CD8-positive, alpha-beta memory T cell (primary cell): ENCODE measurements around the gene AGAP1. TPM values are rescaled to one million over a fixed set of nuclear protein-coding genes. Genes with fewer than 3 reads are reported as not detected.

Experiments used
- CTCF ChIA-PET: fragments of 350-600 bp; sonication (Branson Sonifier 250); formaldehyde crosslinking; loops from one replicate; lab custom pipeline; 2021; ENCODE audit warnings: antibody characterized with exemption; lab: Charles Lee
- POLR2A ChIA-PET: fragments of 350-600 bp; sonication (Branson Sonifier 250); formaldehyde crosslinking; loops from one replicate; lab custom pipeline; 2021; ENCODE audit warnings: antibody characterized with exemption; lab: Charles Lee
- DNase-seq, 5 donors: peaks; one replicate each; pipeline versions ENCODE4 v3.0.0 to v3.0.0-alpha.2; 2020 to 2022; ENCODE audit warnings: mixed read lengths in 1 of 5
- H3K27ac ChIP-seq: one replicate; pipeline ENCODE4 v1.7.0; 2013; ENCODE audit warnings: low read depth, mild to moderate bottlenecking, low read length, moderate library complexity
- H3K27me3 ChIP-seq: 2 replicates; pipeline ENCODE4 v1.7.0; 2013; ENCODE audit warnings: low read length, mild to moderate bottlenecking; ENCODE audit not compliant: insufficient read depth, poor library complexity, severe bottlenecking
- H3K36me3 ChIP-seq: 2 replicates; pipeline ENCODE4 v1.7.0; 2013; ENCODE audit warnings: mild to moderate bottlenecking, low read length, moderate library complexity; ENCODE audit not compliant: insufficient read depth
- H3K4me1 ChIP-seq: 2 replicates; pipeline ENCODE4 v1.7.0; 2013; ENCODE audit warnings: mild to moderate bottlenecking, low read length, moderate library complexity; ENCODE audit not compliant: insufficient read depth
- H3K4me3 ChIP-seq: 2 replicates; pipeline ENCODE4 v1.7.0; 2013; ENCODE audit warnings: mild to moderate bottlenecking, low read length
- H3K9me3 ChIP-seq: 2 replicates; pipeline ENCODE4 v1.7.0; 2013; ENCODE audit warnings: mild to moderate bottlenecking, low read length
- H3K27ac Mint-ChIP-seq, 8 donors: one replicate each; pipeline ENCODE4 v1.8.0; 2020 to 2021; ENCODE audit warnings: mixed read lengths in 8 of 8, mild to moderate bottlenecking in 6 of 8, inconsistent platforms in 3 of 8, moderate library complexity in 3 of 8
- H3K27me3 Mint-ChIP-seq, 2 donors: one replicate each; pipeline ENCODE4 v1.8.0; 2020 to 2021; ENCODE audit warnings: mixed read lengths in 2 of 2, mild to moderate bottlenecking in 1 of 2, moderate library complexity in 1 of 2
- H3K36me3 Mint-ChIP-seq, 3 donors: one replicate each; pipeline ENCODE4 v1.8.0; 2020 to 2021; ENCODE audit warnings: mixed read lengths in 3 of 3, inconsistent platforms in 1 of 3, mild to moderate bottlenecking in 1 of 3
- H3K4me1 Mint-ChIP-seq, 3 donors: one replicate each; pipeline ENCODE4 v1.8.0; 2020 to 2021; ENCODE audit warnings: mixed read lengths in 3 of 3, inconsistent platforms in 1 of 3, mild to moderate bottlenecking in 1 of 3
- H3K4me3 Mint-ChIP-seq, 7 donors: one replicate each; pipeline ENCODE4 v1.8.0; 2020 to 2021; ENCODE audit warnings: mixed read lengths in 7 of 7, mild to moderate bottlenecking in 6 of 7, moderate library complexity in 4 of 7, inconsistent platforms in 2 of 7
- H3K9me3 Mint-ChIP-seq, 5 donors: one replicate each; pipeline ENCODE4 v1.8.0; 2020 to 2022; ENCODE audit warnings: mixed read lengths in 5 of 5, mild to moderate bottlenecking in 3 of 5, moderate library complexity in 2 of 5, inconsistent platforms in 1 of 5
- polyA plus RNA-seq: library from polyadenylated mRNA; unstranded; fragments of 300-500 nt; fragmentation: Illumina TruSeq; gene quantifications from one replicate; pipeline ENCODE4 v1.2.3, GENCODE V29; 2021
- total RNA-seq, 2 experiments: library from RNA; stranded (reverse); gene quantifications; one replicate each; pipeline ENCODE4 v1.2.3, GENCODE V29; 2021

The AGAP1 gene
- total and polyA plus RNA-seq, 3 experiments from 2014 or later = 1.2 to 3.3 (median 2.7) TPM

- CTCF ChIA-PET = no interaction called here
- Histone ChIP-seq H3K27ac (no peak overlapping the region), H3K9me3 (no peaks in the 10 kb centered on the region), H3K4me1 (no peaks in the 10 kb centered on the region), H3K27me3 (no peaks in the 10 kb centered on the region), H3K4me3 (no peak overlapping the region), H3K36me3 (no peaks in the 10 kb centered on the region)
- no peak overlapping the region for H3K27ac Mint-ChIP-seq
- no peak overlapping the region for H3K4me3 Mint-ChIP-seq
- no peaks in the 10 kb centered on the region for H3K4me1 Mint-ChIP-seq
- H3K36me3 Mint-ChIP-seq = peaks cover 3 to 24% (median 21%) of the 10 kb centered on the region in 3 donors
- POLR2A ChIA-PET = no interaction called here
- peaks cover 0 to 3% of the 10 kb centered on the region in 2 donors for H3K27me3 Mint-ChIP-seq
- no peak for DNase-seq
- H3K9me3 Mint-ChIP-seq = peaks cover 0 to 5% (median 3%) of the 10 kb centered on the region in 5 donors
These were observed 443.7 kb downstream of the AGAP1 start for GRCh38 chr2:235937526-235937925.

GRCh38 chr2:235937936-235938335 is 444.1 kb downstream of the AGAP1 start:
- H3K9me3 Mint-ChIP-seq = peaks cover 0 to 5% (median 3%) of the 10 kb centered on the region in 5 donors
- no peaks in the 10 kb centered on the region for H3K9me3 ChIP-seq

GRCh38 chr2:235938611-235939010 is 444.8 kb downstream of the AGAP1 start:
- Histone ChIP-seq H3K9me3 (no peaks in the 10 kb centered on the region), H3K27me3 (no peaks in the 10 kb centered on the region), H3K27ac (no peak overlapping the region), H3K4me1 (no peaks in the 10 kb centered on the region), H3K4me3 (no peak overlapping the region), H3K36me3 (no peaks in the 10 kb centered on the region)
- POLR2A ChIA-PET = no interaction called here
- Mint-ChIP-seq H3K36me3 (peaks cover 3 to 20% (median 18%) of the 10 kb centered on the region in 3 donors), H3K9me3 (peaks cover 0 to 5% (median 3%) of the 10 kb centered on the region in 5 donors), H3K27me3 (peaks cover 0 to 3% of the 10 kb centered on the region in 2 donors), H3K4me1 (no peaks in the 10 kb centered on the region), H3K4me3 (no peak overlapping the region), H3K27ac (no peak overlapping the region)
- no peak for DNase-seq
- CTCF ChIA-PET = no interaction called here

More at GRCh38 chr2:235937936-235938335, 444.1 kb downstream of the AGAP1 start:
- Histone ChIP-seq H3K4me1 (no peaks in the 10 kb centered on the region), H3K4me3 (no peak overlapping the region), H3K27me3 (no peaks in the 10 kb centered on the region), H3K27ac (no peak overlapping the region), H3K36me3 (no peaks in the 10 kb centered on the region)
- POLR2A ChIA-PET = no interaction called here
- Mint-ChIP-seq H3K27ac (no peak overlapping the region), H3K36me3 (peaks cover 3 to 22% (median 20%) of the 10 kb centered on the region in 3 donors), H3K4me1 (no peaks in the 10 kb centered on the region), H3K4me3 (no peak overlapping the region), H3K27me3 (peaks cover 0 to 3% of the 10 kb centered on the region in 2 donors)
- CTCF ChIA-PET = no interaction called here
- DNase-seq = no peak

GRCh38 chr2:235939471-235939870 is 445.6 kb downstream of the AGAP1 start:
- H3K27me3 ChIP-seq = no peaks in the 10 kb centered on the region
- no peaks in the 10 kb centered on the region for H3K4me1 ChIP-seq
- Mint-ChIP-seq H3K9me3 (peaks cover 0 to 5% (median 3%) of the 10 kb centered on the region in 5 donors), H3K4me1 (no peaks in the 10 kb centered on the region), H3K36me3 (peaks cover 3 to 20% (median 18%) of the 10 kb centered on the region in 3 donors), H3K27ac (no peak overlapping the region), H3K27me3 (peaks cover 0 to 3% of the 10 kb centered on the region in 2 donors), H3K4me3 (no peak overlapping the region)
- no peak overlapping the region for H3K4me3 ChIP-seq
- CTCF ChIA-PET = no interaction called here
- H3K9me3 ChIP-seq = no peaks in the 10 kb centered on the region
- no peaks in the 10 kb centered on the region for H3K36me3 ChIP-seq
- H3K27ac ChIP-seq = no peak overlapping the region
- POLR2A ChIA-PET = no interaction called here
- no peak for DNase-seq

- H3K27me3 Mint-ChIP-seq = peaks cover 0 to 3% of the 10 kb centered on the region in 2 donors
These were observed 446.5 kb downstream of the AGAP1 start for GRCh38 chr2:235940330-235940729.

GRCh38 chr2:235944591-235944990 is 450.7 kb downstream of the AGAP1 start:
- Histone ChIP-seq H3K27me3 (no peaks in the 10 kb centered on the region), H3K4me1 (no peaks in the 10 kb centered on the region), H3K36me3 (no peaks in the 10 kb centered on the region), H3K27ac (no peak overlapping the region), H3K9me3 (no peaks in the 10 kb centered on the region), H3K4me3 (no peak overlapping the region)
- CTCF ChIA-PET = interaction anchor here (1.2 kb wide), 1 partner anchor 10 kb away, joined by 3 read pairs; no protein-coding TSS in a partner anchor
- H3K9me3 Mint-ChIP-seq = no peaks in the 10 kb centered on the region
- no peak overlapping the region for H3K4me3 Mint-ChIP-seq
- H3K27ac Mint-ChIP-seq = no peak overlapping the region
- peaks cover 0 to 2% (median 0%) of the 10 kb centered on the region in 3 donors for H3K4me1 Mint-ChIP-seq
- H3K36me3 Mint-ChIP-seq = peaks cover 0 to 8% (median 6%) of the 10 kb centered on the region in 3 donors
- POLR2A ChIA-PET = no interaction called here
- H3K27me3 Mint-ChIP-seq = peaks cover 0 to 14% of the 10 kb centered on the region in 2 donors
- no peak for DNase-seq

More at GRCh38 chr2:235940330-235940729, 446.5 kb downstream of the AGAP1 start:
- Histone ChIP-seq H3K4me1 (no peaks in the 10 kb centered on the region), H3K4me3 (no peak overlapping the region), H3K36me3 (no peaks in the 10 kb centered on the region), H3K27me3 (no peaks in the 10 kb centered on the region), H3K9me3 (no peaks in the 10 kb centered on the region), H3K27ac (no peak overlapping the region)
- DNase-seq = no peak
- Mint-ChIP-seq H3K4me1 (no peaks in the 10 kb centered on the region), H3K9me3 (peaks cover 0 to 5% (median 3%) of the 10 kb centered on the region in 5 donors), H3K36me3 (peaks cover 3 to 20% (median 18%) of the 10 kb centered on the region in 3 donors), H3K4me3 (no peak overlapping the region), H3K27ac (peak overlapping the region in 1 of 8 donors; percentile 35)
- ChIA-PET POLR2A (no interaction called here), CTCF (no interaction called here)

- no peak for DNase-seq
These were observed 451.8 kb downstream of the AGAP1 start for GRCh38 chr2:235945608-235946140.

GRCh38 chr2:235946590-235946989 is 452.7 kb downstream of the AGAP1 start:
- no peak overlapping the region for H3K4me3 ChIP-seq
- POLR2A ChIA-PET = no interaction called here
- Mint-ChIP-seq H3K4me3 (no peak overlapping the region), H3K27me3 (peaks cover 1 to 20% of the 10 kb centered on the region in 2 donors), H3K36me3 (peaks cover 0 to 6% (median 2%) of the 10 kb centered on the region in 3 donors), H3K27ac (no peak overlapping the region), H3K9me3 (no peaks in the 10 kb centered on the region), H3K4me1 (peaks cover 6 to 17% (median 7%) of the 10 kb centered on the region in 3 donors)
- CTCF ChIA-PET = no interaction called here
- DNase-seq = no peak
- no peaks in the 10 kb centered on the region for H3K9me3 ChIP-seq
- H3K27ac ChIP-seq = no peak overlapping the region
- peaks cover 7% of the 10 kb centered on the region for H3K4me1 ChIP-seq
- no peaks in the 10 kb centered on the region for H3K36me3 ChIP-seq
- H3K27me3 ChIP-seq = no peaks in the 10 kb centered on the region

More at GRCh38 chr2:235945608-235946140, 451.8 kb downstream of the AGAP1 start:
- no peaks in the 10 kb centered on the region for H3K9me3 Mint-ChIP-seq
- CTCF ChIA-PET = no interaction called here
- Histone ChIP-seq H3K36me3 (no peaks in the 10 kb centered on the region), H3K4me1 (no peaks in the 10 kb centered on the region), H3K27ac (no peak overlapping the region), H3K4me3 (no peak overlapping the region), H3K9me3 (no peaks in the 10 kb centered on the region), H3K27me3 (no peaks in the 10 kb centered on the region)
- H3K27ac Mint-ChIP-seq = peak overlapping the region in 3 of 8 donors; percentile 38 to 78 (median 69)
- H3K4me3 Mint-ChIP-seq = peak overlapping the region in 1 of 7 donors; percentile 32
- peaks cover 1 to 20% of the 10 kb centered on the region in 2 donors for H3K27me3 Mint-ChIP-seq
- POLR2A ChIA-PET = no interaction called here
- H3K4me1 Mint-ChIP-seq = peaks cover 0 to 9% (median 1%) of the 10 kb centered on the region in 3 donors
- H3K36me3 Mint-ChIP-seq = peaks cover 0 to 7% (median 6%) of the 10 kb centered on the region in 3 donors
